Anterior cingulate cortex (tissue), 58 donors: ENCODE results near the gene KCMF1.

Experiments
- DNase-seq, 58 donors: peaks; one replicate each; lab custom pipeline; 2025; lab: John Stamatoyannopoulos, UW

KCMF1 gene

GRCh38 chr2:84972932-84973331 is 2.0 kb downstream of the KCMF1 start:
- DNase-seq, result no peak

- no peak for DNase-seq
These were observed 9.5 kb downstream of the KCMF1 start for GRCh38 chr2:84980263-84980983.

- DNase-seq, result no peak
These were observed 15.1 kb downstream of the KCMF1 start for GRCh38 chr2:84986018-84986417.

GRCh38 chr2:84989422-84989821 is 18.5 kb downstream of the KCMF1 start:
- DNase-seq, result no peak

- no peak for DNase-seq
These were observed 19.0 kb downstream of the KCMF1 start for GRCh38 chr2:84989927-84990326.

- no peak for DNase-seq
These were observed 20.6 kb downstream of the KCMF1 start for GRCh38 chr2:84991404-84992160.

- DNase-seq, result no peak
These were observed 24.9 kb downstream of the KCMF1 start for GRCh38 chr2:84995826-84996225.

- no peak for DNase-seq
These were observed 25.9 kb downstream of the KCMF1 start for GRCh38 chr2:84996909-84997308.

GRCh38 chr2:84999553-84999955 is 28.6 kb downstream of the KCMF1 start:
- no peak for DNase-seq

GRCh38 chr2:85001595-85001994 is 30.6 kb downstream of the KCMF1 start:
- DNase-seq, result no peak

GRCh38 chr2:85002534-85002933 is 31.6 kb downstream of the KCMF1 start:
- no peak for DNase-seq

GRCh38 chr2:85008252-85008651 is 37.3 kb downstream of the KCMF1 start:
- no peak for DNase-seq

- no peak for DNase-seq
These were observed 38.2 kb downstream of the KCMF1 start for GRCh38 chr2:85009019-85009618.

- no peak for DNase-seq
These were observed 39.4 kb downstream of the KCMF1 start for GRCh38 chr2:85010404-85010803.

- no peak for DNase-seq
These were observed 40.1 kb downstream of the KCMF1 start for GRCh38 chr2:85011098-85011497.

- DNase-seq, result no peak
These were observed 40.8 kb downstream of the KCMF1 start for GRCh38 chr2:85011747-85012146.

GRCh38 chr2:85012431-85012830 is 41.5 kb downstream of the KCMF1 start:
- no peak for DNase-seq

GRCh38 chr2:85012855-85013254 is 41.9 kb downstream of the KCMF1 start:
- no peak for DNase-seq

- DNase-seq, result no peak
These were observed 44.8 kb downstream of the KCMF1 start for GRCh38 chr2:85015653-85016360.

- no peak for DNase-seq
These were observed 45.5 kb downstream of the KCMF1 start for GRCh38 chr2:85016446-85016845.

- DNase-seq, result no peak
These were observed 46.6 kb downstream of the KCMF1 start for GRCh38 chr2:85017411-85018048.
